Gastroesophageal sphincter (tissue), 3 donors: Measurements from ENCODE around the gene STK24.

Experiments
- EP300 ChIP-seq: sonication (generic); formaldehyde crosslinking; IDR thresholded peaks from one replicate; pipeline ENCODE4 v1.6.1; 2017; ENCODE audit warnings: antibody characterized with exemption, mild to moderate bottlenecking
- TF ChIP-seq, protein P1 (sequence below), 4 experiments: fragments of 200-600 bp in 2 of 4; fragments of 450-650 bp in 2 of 4; sonication (generic) in 1 of 4; IDR thresholded peaks; one replicate each; pipeline ENCODE4 v1.5.1; 2017 to 2019; ENCODE audit warnings: antibody characterized with exemption in 4 of 4, mild to moderate bottlenecking in 2 of 4, moderate library complexity in 2 of 4

DNA sequence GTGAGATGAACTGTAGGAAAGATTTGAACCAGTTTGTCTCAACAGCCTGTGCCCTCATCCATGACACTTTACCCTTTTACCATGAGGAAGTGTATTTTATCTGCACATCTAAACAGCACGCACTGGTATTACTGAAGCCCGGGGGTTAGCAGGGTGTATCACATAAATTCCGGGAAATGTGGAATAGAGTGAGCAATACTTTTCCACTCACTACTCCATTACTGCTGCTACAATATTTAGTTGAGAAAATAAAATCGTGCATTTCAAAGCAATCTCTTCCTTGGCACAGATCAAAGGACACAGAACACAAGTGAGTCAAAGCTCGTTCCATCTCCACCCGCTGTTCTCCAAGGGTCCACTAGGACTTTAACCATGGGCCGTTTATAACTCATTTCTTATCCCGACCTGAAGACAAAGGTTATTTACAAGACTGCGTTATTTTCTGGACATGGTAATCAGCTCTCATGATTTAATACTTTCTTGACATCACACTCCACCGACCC lies 35.2 kb downstream of the STK24 start:
- TF ChIP-seq, protein P1, sequence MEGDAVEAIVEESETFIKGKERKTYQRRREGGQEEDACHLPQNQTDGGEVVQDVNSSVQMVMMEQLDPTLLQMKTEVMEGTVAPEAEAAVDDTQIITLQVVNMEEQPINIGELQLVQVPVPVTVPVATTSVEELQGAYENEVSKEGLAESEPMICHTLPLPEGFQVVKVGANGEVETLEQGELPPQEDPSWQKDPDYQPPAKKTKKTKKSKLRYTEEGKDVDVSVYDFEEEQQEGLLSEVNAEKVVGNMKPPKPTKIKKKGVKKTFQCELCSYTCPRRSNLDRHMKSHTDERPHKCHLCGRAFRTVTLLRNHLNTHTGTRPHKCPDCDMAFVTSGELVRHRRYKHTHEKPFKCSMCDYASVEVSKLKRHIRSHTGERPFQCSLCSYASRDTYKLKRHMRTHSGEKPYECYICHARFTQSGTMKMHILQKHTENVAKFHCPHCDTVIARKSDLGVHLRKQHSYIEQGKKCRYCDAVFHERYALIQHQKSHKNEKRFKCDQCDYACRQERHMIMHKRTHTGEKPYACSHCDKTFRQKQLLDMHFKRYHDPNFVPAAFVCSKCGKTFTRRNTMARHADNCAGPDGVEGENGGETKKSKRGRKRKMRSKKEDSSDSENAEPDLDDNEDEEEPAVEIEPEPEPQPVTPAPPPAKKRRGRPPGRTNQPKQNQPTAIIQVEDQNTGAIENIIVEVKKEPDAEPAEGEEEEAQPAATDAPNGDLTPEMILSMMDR (IDR thresholded peaks at IDR 0.05) = no peak
- no peak for TF ChIP-seq EP300
